Type B pancreatic cell (in vitro differentiated cells): Measurements from ENCODE around the gene MECP2. TPM values are rescaled to one million over a fixed set of nuclear protein-coding genes. Genes with fewer than 3 reads are reported as not detected.

Source experiments
- DNase-seq: peaks from one replicate; pipeline ENCODE4 v3.0.0; 2021; ENCODE audit warnings: mixed read lengths; ENCODE audit not compliant: unreplicated experiment; ENCODE audit errors: extremely low spot score
- H3K27ac Mint-ChIP-seq: 2 replicates; pipeline ENCODE4 v1.8.0; 2021; ENCODE audit warnings: mild to moderate bottlenecking, mixed read lengths
- H3K27me3 Mint-ChIP-seq: 2 replicates; pipeline ENCODE4 v1.8.0; 2021; ENCODE audit warnings: mixed read lengths
- H3K36me3 Mint-ChIP-seq: 2 replicates; pipeline ENCODE4 v1.8.0; 2021; ENCODE audit warnings: mixed read lengths
- H3K4me1 Mint-ChIP-seq: one replicate; pipeline ENCODE4 v1.8.0; 2021; ENCODE audit warnings: mixed read lengths; ENCODE audit not compliant: unreplicated experiment
- H3K4me3 Mint-ChIP-seq: 2 replicates; pipeline ENCODE4 v1.8.0; 2021; ENCODE audit warnings: mild to moderate bottlenecking, mixed read lengths
- H3K9me3 Mint-ChIP-seq: 2 replicates; pipeline ENCODE4 v1.8.0; 2021; ENCODE audit warnings: mixed read lengths
- total RNA-seq: library from RNA; stranded (reverse); gene quantifications from 2 replicates; pipeline ENCODE4 v1.2.1, GENCODE V29; 2021; ENCODE audit warnings: low replicate concordance
- TF ChIP-seq, protein P1 (sequence below): fragments of 200-600 bp; sonication (generic); conservative IDR thresholded peaks from 2 replicates; pipeline ENCODE4 v1.5.0; 2021; ENCODE audit warnings: antibody characterized with exemption, mild to moderate bottlenecking

MECP2 gene
- total RNA-seq, 1 donor from 2014 or later: 37.7 TPM

DNA sequence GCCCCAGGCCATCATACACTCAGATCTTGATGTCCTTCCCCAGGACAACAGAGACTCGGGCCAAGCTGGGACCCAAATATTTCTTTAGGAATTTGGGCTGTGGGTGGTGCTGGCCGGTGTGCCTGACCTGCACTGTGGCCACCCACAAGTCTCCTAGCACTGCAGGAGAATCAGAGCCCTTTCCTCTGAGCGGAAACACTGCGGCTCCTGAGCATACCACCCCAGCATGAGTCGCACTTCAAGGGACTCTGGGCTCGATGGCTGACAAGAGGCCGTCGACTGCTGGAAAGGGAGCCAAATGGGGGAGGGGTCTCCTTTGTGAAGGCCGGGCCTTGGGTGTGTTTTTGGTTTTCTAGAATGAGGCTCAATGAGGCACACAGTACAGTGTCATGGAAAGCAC, 64.9 kb downstream of the MECP2 start:
- no peak overlapping the region for H3K27ac Mint-ChIP-seq

DNA sequence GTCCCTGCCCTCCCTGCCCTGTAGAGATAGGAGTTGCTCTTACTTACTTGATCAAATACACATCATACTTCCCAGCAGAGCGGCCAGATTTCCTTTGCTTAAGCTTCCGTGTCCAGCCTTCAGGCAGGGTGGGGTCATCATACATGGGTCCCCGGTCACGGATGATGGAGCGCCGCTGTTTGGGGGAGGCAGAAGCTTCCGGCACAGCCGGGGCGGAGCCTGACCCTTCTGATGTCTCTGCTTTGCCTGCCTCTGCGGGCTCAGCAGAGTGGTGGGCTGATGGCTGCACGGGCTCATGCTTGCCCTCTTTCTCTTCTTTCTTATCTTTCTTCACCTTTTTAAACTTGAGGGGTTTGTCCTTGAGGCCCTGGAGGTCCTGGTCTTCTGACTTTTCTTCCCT, 65.4 kb downstream of the MECP2 start:
- Mint-ChIP-seq H3K27ac (peak overlapping the region; percentile 47), H3K36me3 (peaks cover 4% of the 10 kb centered on the region), H3K27me3 (no peaks in the 10 kb centered on the region), H3K4me3 (no peak overlapping the region), H3K9me3 (no peaks in the 10 kb centered on the region), H3K4me1 (no peaks in the 10 kb centered on the region)
- TF ChIP-seq, protein P1, sequence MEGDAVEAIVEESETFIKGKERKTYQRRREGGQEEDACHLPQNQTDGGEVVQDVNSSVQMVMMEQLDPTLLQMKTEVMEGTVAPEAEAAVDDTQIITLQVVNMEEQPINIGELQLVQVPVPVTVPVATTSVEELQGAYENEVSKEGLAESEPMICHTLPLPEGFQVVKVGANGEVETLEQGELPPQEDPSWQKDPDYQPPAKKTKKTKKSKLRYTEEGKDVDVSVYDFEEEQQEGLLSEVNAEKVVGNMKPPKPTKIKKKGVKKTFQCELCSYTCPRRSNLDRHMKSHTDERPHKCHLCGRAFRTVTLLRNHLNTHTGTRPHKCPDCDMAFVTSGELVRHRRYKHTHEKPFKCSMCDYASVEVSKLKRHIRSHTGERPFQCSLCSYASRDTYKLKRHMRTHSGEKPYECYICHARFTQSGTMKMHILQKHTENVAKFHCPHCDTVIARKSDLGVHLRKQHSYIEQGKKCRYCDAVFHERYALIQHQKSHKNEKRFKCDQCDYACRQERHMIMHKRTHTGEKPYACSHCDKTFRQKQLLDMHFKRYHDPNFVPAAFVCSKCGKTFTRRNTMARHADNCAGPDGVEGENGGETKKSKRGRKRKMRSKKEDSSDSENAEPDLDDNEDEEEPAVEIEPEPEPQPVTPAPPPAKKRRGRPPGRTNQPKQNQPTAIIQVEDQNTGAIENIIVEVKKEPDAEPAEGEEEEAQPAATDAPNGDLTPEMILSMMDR: no peak
- DNase-seq: no peak

More for the DNA sequence above, 64.9 kb downstream of the MECP2 start:
- Mint-ChIP-seq H3K4me1 (no peaks in the 10 kb centered on the region), H3K9me3 (no peaks in the 10 kb centered on the region), H3K36me3 (peaks cover 4% of the 10 kb centered on the region), H3K4me3 (no peak overlapping the region), H3K27me3 (no peaks in the 10 kb centered on the region)
- TF ChIP-seq, protein P1: no peak
- no peak for DNase-seq

DNA sequence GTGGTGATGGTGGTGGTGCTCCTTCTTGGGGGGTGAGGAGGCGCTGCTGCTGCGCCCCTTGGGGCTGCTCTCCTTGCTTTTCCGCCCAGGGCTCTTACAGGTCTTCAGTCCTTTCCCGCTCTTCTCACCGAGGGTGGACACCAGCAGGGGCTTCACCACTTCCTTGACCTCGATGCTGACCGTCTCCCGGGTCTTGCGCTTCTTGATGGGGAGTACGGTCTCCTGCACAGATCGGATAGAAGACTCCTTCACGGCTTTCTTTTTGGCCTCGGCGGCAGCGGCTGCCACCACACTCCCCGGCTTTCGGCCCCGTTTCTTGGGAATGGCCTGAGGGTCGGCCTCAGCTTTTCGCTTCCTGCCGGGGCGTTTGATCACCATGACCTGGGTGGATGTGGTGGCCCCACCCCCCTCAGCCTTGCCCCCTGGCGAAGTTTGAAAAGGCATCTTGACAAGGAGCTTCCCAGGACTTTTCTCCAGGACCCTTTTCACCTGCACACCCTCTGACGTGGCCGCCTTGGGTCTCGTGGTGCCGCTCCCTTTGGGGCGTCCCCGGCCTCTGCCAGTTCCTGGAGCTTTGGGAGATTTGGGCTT, 66.7 kb downstream of the MECP2 start:
- H3K27me3 Mint-ChIP-seq: no peaks in the 10 kb centered on the region
- TF ChIP-seq, protein P1: no peak
- peaks cover 3% of the 10 kb centered on the region for H3K4me1 Mint-ChIP-seq
- H3K4me3 Mint-ChIP-seq: no peak overlapping the region
- no peak overlapping the region for H3K27ac Mint-ChIP-seq
- DNase-seq: no peak
- H3K36me3 Mint-ChIP-seq: peaks cover 4% of the 10 kb centered on the region
- H3K9me3 Mint-ChIP-seq: no peaks in the 10 kb centered on the region

DNA sequence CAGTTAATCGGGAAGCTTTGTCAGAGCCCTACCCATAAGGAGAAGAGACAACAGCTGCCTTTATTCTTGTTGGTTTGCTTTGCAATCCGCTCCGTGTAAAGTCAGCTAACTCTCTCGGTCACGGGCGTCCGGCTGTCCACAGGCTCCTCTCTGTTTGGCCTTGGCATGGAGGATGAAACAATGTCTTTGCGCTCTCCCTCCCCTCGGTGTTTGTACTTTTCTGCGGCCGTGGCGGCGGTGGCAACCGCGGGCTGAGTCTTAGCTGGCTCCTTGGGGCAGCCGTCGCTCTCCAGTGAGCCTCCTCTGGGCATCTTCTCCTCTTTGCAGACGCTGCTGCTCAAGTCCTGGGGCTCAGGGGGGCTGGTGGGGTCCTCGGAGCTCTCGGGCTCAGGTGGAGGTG, 67.3 kb downstream of the MECP2 start:
- peaks cover 4% of the 10 kb centered on the region for H3K36me3 Mint-ChIP-seq

DNA sequence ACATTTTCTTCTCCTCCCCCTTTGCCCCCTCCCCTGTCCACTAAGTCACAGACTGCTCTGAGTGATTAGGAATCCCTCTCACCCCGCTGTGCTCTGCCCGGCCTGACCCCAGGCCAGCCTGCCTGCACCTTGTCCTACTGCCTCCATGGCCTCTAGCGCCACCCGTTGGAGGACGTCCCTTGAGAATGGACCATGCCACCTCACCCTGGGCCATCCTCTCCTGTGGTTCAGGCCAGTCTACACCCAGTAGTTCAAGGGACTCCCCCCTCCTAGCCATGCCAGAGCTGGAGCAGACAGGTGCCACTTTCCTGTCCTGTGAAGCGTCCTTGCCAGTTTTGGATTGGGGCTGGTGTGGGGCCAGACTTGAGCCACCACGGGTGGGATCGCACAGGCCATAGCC, 68.1 kb downstream of the MECP2 start:
- H3K9me3 Mint-ChIP-seq: no peaks in the 10 kb centered on the region
- H3K4me1 Mint-ChIP-seq: peaks cover 7% of the 10 kb centered on the region
- H3K4me3 Mint-ChIP-seq: no peak overlapping the region
- H3K27me3 Mint-ChIP-seq: no peaks in the 10 kb centered on the region
- no peak for DNase-seq
- H3K36me3 Mint-ChIP-seq: no peaks in the 10 kb centered on the region
- TF ChIP-seq, protein P1: no peak
- no peak overlapping the region for H3K27ac Mint-ChIP-seq

More for the DNA sequence above, 67.3 kb downstream of the MECP2 start:
- Mint-ChIP-seq H3K4me1 (peaks cover 7% of the 10 kb centered on the region), H3K4me3 (no peak overlapping the region), H3K9me3 (no peaks in the 10 kb centered on the region), H3K27me3 (no peaks in the 10 kb centered on the region), H3K27ac (no peak overlapping the region)
- TF ChIP-seq, protein P1: no peak
- no peak for DNase-seq
